Endothelial cell of umbilical vein (primary cell): Measurements from ENCODE around the gene TMEM158. TPM values are rescaled to one million over a fixed set of nuclear protein-coding genes. Genes with fewer than 3 reads are reported as not detected.

ENCODE experiments used
- BruUV-seq: library from RNA; stranded (reverse); fragments of 400-500 nt; replicated peaks from 2 replicates; lab custom pipeline; 2021; lab: Mats Ljungman, UMichigan
- CTCF ChIA-PET: fragments of 300-600, 350-600 bp; sonication (Branson Sonifier 250); formaldehyde crosslinking; loops from one replicate; lab custom pipeline; 2021; ENCODE audit warnings: antibody characterized with exemption, inconsistent platforms; lab: Charles Lee
- POLR2A ChIA-PET: fragments of 300-600, 350-600 bp; sonication (Branson Sonifier 250); formaldehyde crosslinking; loops from one replicate; lab custom pipeline; 2021; ENCODE audit warnings: antibody characterized with exemption, inconsistent platforms; lab: Charles Lee
- DNase-seq: peaks from one replicate; pipeline ENCODE4 v3.0.0-alpha.2; 2011; ENCODE audit warnings: low read depth, low spot score
- FAIRE-seq: peaks from 2 replicates; lab custom pipeline; 2011; peaks lifted over from hg19 to GRCh38; lab: Jason Lieb, UNC
- H2AFZ ChIP-seq: 2 replicates; pipeline ENCODE4 v1.6.0; 2012; ENCODE audit warnings: low read depth, low read length, control low read depth, inconsistent platforms
- H3K27ac ChIP-seq: 2 replicates; pipeline ENCODE4 v1.5.1; 2011; ENCODE audit warnings: low read depth, mild to moderate bottlenecking, control low read depth, low read length, moderate library complexity; ENCODE audit not compliant: insufficient read depth
- H3K27me3 ChIP-seq, 2 experiments: 2 replicates each; pipeline versions ENCODE4 v1.6.0 to v1.6.1; 2011; ENCODE audit warnings: low read length in 2 of 2, mixed read lengths in 1 of 2; ENCODE audit not compliant: control insufficient read depth in 2 of 2, insufficient read depth in 2 of 2
- H3K36me3 ChIP-seq, 2 experiments: 2 replicates in 1 of 2; 3 replicates in 1 of 2; pipeline ENCODE4 v1.5.1; 2011; ENCODE audit warnings: low read length in 2 of 2, mild to moderate bottlenecking in 1 of 2, moderate library complexity in 1 of 2; ENCODE audit not compliant: control insufficient read depth in 2 of 2, insufficient read depth in 2 of 2; ENCODE audit errors: extremely low read depth in 1 of 2
- H3K4me1 ChIP-seq: 3 replicates; pipeline ENCODE4 v1.5.1; 2011; ENCODE audit warnings: mild to moderate bottlenecking, low read length; ENCODE audit not compliant: control insufficient read depth, insufficient read depth; ENCODE audit errors: extremely low read depth
- H3K4me2 ChIP-seq: 2 replicates; pipeline ENCODE4 v1.6.1; 2011; ENCODE audit warnings: low read length, control low read depth, mixed read lengths; ENCODE audit not compliant: insufficient read depth
- H3K4me3 ChIP-seq, 3 experiments: fragments of 200-600 bp in 1 of 3; sonication (generic), shearing (Covaris generic) in 1 of 3; replicated peaks in 1 of 3; 2 replicates each; pipeline ENCODE4 v1.5.1; 2011 to 2016; ENCODE audit warnings: control low read depth in 3 of 3, low read length in 3 of 3, mild to moderate bottlenecking in 2 of 3, inconsistent platforms in 1 of 3, low read depth in 1 of 3, moderate library complexity in 1 of 3; ENCODE audit not compliant: insufficient read depth in 1 of 3
- H3K79me2 ChIP-seq: 2 replicates; pipeline ENCODE4 v1.6.0; 2012; ENCODE audit warnings: low read length, inconsistent platforms; ENCODE audit not compliant: control insufficient read depth, insufficient read depth
- H3K9ac ChIP-seq: replicated peaks from 2 replicates; pipeline ENCODE3; 2011; ENCODE audit warnings: low read length, control low read depth; ENCODE audit not compliant: insufficient read depth; ENCODE audit errors: extremely low read depth
- H3K9me1 ChIP-seq: replicated peaks from 3 replicates; pipeline ENCODE4 v1.6.0; 2011; ENCODE audit warnings: mild to moderate bottlenecking, low read length; ENCODE audit not compliant: control insufficient read depth, insufficient read depth; ENCODE audit errors: extremely low read depth
- H3K9me3 ChIP-seq: replicated peaks from 2 replicates; pipeline ENCODE4 v1.5.1; 2012; ENCODE audit warnings: low read length, inconsistent platforms; ENCODE audit not compliant: control insufficient read depth, insufficient read depth
- H4K20me1 ChIP-seq: replicated peaks from 2 replicates; pipeline ENCODE3; 2011; ENCODE audit warnings: mild to moderate bottlenecking, low read length; ENCODE audit not compliant: control insufficient read depth, insufficient read depth; ENCODE audit errors: extremely low read depth
- EZH2 ChIP-seq: IDR thresholded peaks from 2 replicates; pipeline ENCODE4 v1.6.1; 2012; ENCODE audit warnings: borderline replicate concordance, low read depth, mild to moderate bottlenecking, moderate library complexity, low read length, inconsistent platforms; ENCODE audit not compliant: severe bottlenecking
- FOS ChIP-seq: IDR thresholded peaks from 2 replicates; pipeline ENCODE4 v1.6.1; 2011; ENCODE audit warnings: mild to moderate bottlenecking, low read length, moderate library complexity, borderline replicate concordance; ENCODE audit not compliant: insufficient read depth
- GATA2 ChIP-seq: IDR thresholded peaks from 2 replicates; pipeline ENCODE4 v1.7.0; 2011; ENCODE audit warnings: low read depth, mild to moderate bottlenecking, moderate library complexity, mixed read lengths, low read length; ENCODE audit not compliant: insufficient read length, insufficient read depth
- JUN ChIP-seq: IDR thresholded peaks from 2 replicates; pipeline ENCODE4 v1.6.1; 2011; ENCODE audit warnings: borderline replicate concordance, low read depth; ENCODE audit not compliant: insufficient read length, insufficient read depth
- MYC ChIP-seq: IDR thresholded peaks from one replicate; pipeline ENCODE4 v1.6.1; 2011; ENCODE audit warnings: mild to moderate bottlenecking, low read depth, low read length
- POLR2A ChIP-seq: IDR thresholded peaks from 2 replicates; pipeline ENCODE4 v1.6.1; 2012; ENCODE audit warnings: low read depth, mild to moderate bottlenecking, control low read depth, low read length
- POLR2AphosphoS5 ChIP-seq: IDR thresholded peaks from 2 replicates; pipeline ENCODE4 v1.6.1; 2012; ENCODE audit warnings: low read depth, mild to moderate bottlenecking, control low read depth, low read length, moderate library complexity; ENCODE audit not compliant: insufficient read depth
- dilution Hi-C: fragments of 300-500 bp; cut with MboI; formaldehyde crosslinking; loops from one replicate; pipeline ENCODE4 v1.15.0; 2019; ENCODE audit warnings: low sequenced_read_pairs; ENCODE audit not compliant: extremely low pct_ligation_motif_present
- intact Hi-C: fragments of 100-400 bp; cut with micrococcal nuclease; formaldehyde crosslinking; loops from one replicate; pipeline ENCODE4 v1.10.0; 2022
- polyA plus RNA-seq, 4 experiments: library from polyadenylated mRNA; depleted of rRNA in 3 of 4; stranded (reverse) in 3 of 4; unstranded in 1 of 4; fragments of >200 nt; gene quantifications; 2 replicates each; pipeline versions ENCODE4 v1.2.1 to v1.2.3, GENCODE V29; 2011 to 2012; ENCODE audit warnings: missing spikeins in 1 of 4
- total RNA-seq: library from RNA; stranded (reverse); gene quantifications from 2 replicates; pipeline ENCODE4 v1.2.3, GENCODE V29; 2021
- TF ChIP-seq, protein P1 (sequence below): IDR thresholded peaks from 2 replicates; pipeline ENCODE4 v1.6.1; 2011; ENCODE audit not compliant: insufficient read depth, insufficient read length
- TF ChIP-seq, protein P2 (sequence below), 2 donors: IDR thresholded peaks; 1 replicate in 1 of 2; 2 replicates in 1 of 2; pipeline ENCODE4 v1.5.1; 2011; ENCODE audit warnings: low read length in 2 of 2, mild to moderate bottlenecking in 2 of 2, moderate library complexity in 2 of 2, control low read depth in 1 of 2, inconsistent platforms in 1 of 2, low read depth in 1 of 2; ENCODE audit not compliant: insufficient read depth in 1 of 2; ENCODE audit errors: extremely low read depth in 1 of 2

Gene TMEM158
- total and polyA plus RNA-seq, 2 donors (not counting 3 experiments of a cell fraction or from before 2014, with no cell fraction given): 0.15 to 0.42 TPM

DNA sequence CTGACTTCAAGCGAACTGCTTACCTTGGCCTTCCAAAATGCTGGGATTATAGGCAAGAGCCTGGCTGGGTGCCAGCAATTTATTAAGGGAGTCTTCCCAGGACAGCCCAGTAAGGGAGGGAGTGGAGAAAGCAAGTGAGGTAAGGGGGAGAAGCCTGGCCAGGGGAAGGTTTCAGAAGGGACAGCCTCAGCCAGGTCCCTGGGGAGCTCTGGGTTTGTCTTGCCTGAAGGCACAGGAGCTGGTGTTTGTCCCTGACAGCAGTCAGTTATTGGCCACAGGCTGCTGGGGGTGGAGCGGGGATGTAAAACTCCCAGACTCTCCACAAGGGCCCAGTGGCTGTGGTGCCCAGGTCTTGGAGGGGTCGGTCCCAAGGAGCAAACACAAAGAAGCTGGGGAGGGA, 46.9 kb downstream of the TMEM158 start:
- H3K4me3 ChIP-seq: no peak overlapping the region
- intact Hi-C loops (no loop called here), dilution Hi-C loops (no loop called here)
- H3K27ac ChIP-seq: no peak overlapping the region
- H3K9me1 ChIP-seq: no peaks in the 10 kb centered on the region
- no peaks in the 10 kb centered on the region for H3K36me3 ChIP-seq
- no TSS peak for BruUV-seq
- no peak overlapping the region for H3K4me2 ChIP-seq
- ChIA-PET CTCF (no interaction called here), POLR2A (no interaction called here)
- peaks cover 0 to 2% of the 10 kb centered on the region in 2 experiments for H3K27me3 ChIP-seq
- FAIRE-seq: no peak
- DNase-seq: no peak
- H3K79me2 ChIP-seq: no peaks in the 10 kb centered on the region
- TF ChIP-seq, protein P1, sequence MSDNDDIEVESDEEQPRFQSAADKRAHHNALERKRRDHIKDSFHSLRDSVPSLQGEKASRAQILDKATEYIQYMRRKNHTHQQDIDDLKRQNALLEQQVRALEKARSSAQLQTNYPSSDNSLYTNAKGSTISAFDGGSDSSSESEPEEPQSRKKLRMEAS: no peak
- TF ChIP-seq POLR2AphosphoS5: no peak
- TF ChIP-seq FOS: no peak
- TF ChIP-seq MYC: no peak
- no peak for TF ChIP-seq EZH2
- TF ChIP-seq POLR2A: no peak
- no peak for TF ChIP-seq JUN
- no peaks in the 10 kb centered on the region for H3K4me1 ChIP-seq
- H4K20me1 ChIP-seq: no peaks in the 10 kb centered on the region
- no peak overlapping the region for H2AFZ ChIP-seq
- H3K9me3 ChIP-seq: no peaks in the 10 kb centered on the region
- no peak overlapping the region for H3K9ac ChIP-seq

DNA sequence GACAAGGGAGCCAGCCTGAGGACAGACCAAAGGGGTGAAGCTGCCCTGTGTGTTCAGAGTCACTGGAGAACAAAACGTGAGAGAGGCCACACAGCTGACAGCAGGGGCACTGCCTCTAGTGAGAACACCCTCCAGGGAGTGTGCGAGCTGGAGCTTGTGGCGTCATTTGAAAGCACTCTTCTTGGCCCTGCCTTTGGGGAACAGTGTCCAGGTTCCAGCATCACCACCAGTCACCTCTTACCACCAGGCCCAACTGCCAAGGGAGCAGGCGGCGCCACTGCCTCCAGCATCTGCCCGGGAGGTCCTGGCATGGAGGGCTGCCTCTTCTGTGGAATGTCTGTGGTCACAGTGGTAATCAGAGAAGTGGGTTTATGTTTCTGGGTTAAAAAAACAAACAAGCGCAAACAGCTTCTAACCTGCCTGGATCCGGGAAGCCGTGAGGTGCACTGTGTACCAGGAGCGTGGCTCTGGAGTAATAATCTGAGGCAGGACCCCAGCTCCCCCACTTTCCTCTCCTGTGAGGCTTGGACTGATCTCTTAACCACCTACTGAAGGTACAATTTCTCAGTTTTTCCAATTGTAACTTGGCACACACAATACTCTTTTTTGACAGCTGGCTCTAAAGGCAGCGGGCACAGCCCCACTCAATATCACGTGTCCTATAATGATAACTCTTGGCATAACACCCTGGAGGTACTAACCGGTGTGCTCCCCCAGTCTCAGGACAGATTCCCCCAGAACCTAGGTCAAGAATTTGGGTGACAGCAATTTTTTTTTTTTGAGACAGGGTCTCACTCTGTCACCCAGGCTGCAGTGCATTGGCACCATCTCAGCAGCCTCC, 47.7 kb downstream of the TMEM158 start:
- Histone ChIP-seq H3K4me2 (no peak overlapping the region), H3K9ac (no peak overlapping the region), H3K4me1 (no peaks in the 10 kb centered on the region), H3K9me1 (no peaks in the 10 kb centered on the region), H3K9me3 (no peaks in the 10 kb centered on the region), H3K36me3 (no peaks in the 10 kb centered on the region), H3K27me3 (peaks cover 0 to 2% of the 10 kb centered on the region in 2 experiments), H3K79me2 (no peaks in the 10 kb centered on the region), H3K27ac (no peak overlapping the region), H4K20me1 (no peaks in the 10 kb centered on the region), H3K4me3 (no peak overlapping the region), H2AFZ (no peak overlapping the region)
- CTCF ChIA-PET: interaction anchor here (3.4 kb wide), 1 partner anchor 32 kb away, joined by 10 read pairs; no protein-coding TSS in a partner anchor
- TF ChIP-seq FOS: no peak
- TF ChIP-seq POLR2A: no peak
- TF ChIP-seq JUN: no peak
- no peak for TF ChIP-seq GATA2
- no peak for TF ChIP-seq MYC
- TF ChIP-seq EZH2: no peak
- TF ChIP-seq, protein P2, sequence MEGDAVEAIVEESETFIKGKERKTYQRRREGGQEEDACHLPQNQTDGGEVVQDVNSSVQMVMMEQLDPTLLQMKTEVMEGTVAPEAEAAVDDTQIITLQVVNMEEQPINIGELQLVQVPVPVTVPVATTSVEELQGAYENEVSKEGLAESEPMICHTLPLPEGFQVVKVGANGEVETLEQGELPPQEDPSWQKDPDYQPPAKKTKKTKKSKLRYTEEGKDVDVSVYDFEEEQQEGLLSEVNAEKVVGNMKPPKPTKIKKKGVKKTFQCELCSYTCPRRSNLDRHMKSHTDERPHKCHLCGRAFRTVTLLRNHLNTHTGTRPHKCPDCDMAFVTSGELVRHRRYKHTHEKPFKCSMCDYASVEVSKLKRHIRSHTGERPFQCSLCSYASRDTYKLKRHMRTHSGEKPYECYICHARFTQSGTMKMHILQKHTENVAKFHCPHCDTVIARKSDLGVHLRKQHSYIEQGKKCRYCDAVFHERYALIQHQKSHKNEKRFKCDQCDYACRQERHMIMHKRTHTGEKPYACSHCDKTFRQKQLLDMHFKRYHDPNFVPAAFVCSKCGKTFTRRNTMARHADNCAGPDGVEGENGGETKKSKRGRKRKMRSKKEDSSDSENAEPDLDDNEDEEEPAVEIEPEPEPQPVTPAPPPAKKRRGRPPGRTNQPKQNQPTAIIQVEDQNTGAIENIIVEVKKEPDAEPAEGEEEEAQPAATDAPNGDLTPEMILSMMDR (IDR thresholded peaks at IDR 0.05; ENCODE audit: extremely low read depth in 1 of 2, insufficient read depth in 1 of 2, low read depth in 1 of 2, low read length in 2 of 2): no peak
- no peak for TF ChIP-seq POLR2AphosphoS5
- TF ChIP-seq, protein P1: no peak
- POLR2A ChIA-PET: no interaction called here
- no peak for DNase-seq
- BruUV-seq: no TSS peak
- intact Hi-C loops: no loop called here
- dilution Hi-C loops: no loop called here
- no peak for FAIRE-seq
